Breast epithelium (tissue), 3 donors: ENCODE measurements around the gene PTPRF.

ENCODE experiments used
- CTCF ChIP-seq, 3 donors: fragments of 450-650 bp; IDR thresholded peaks; one replicate each; pipeline ENCODE4 v1.5.1; 2016 to 2017; ENCODE audit warnings: antibody characterized with exemption in 3 of 3, mild to moderate bottlenecking in 3 of 3, moderate library complexity in 3 of 3
- POLR2A ChIP-seq: fragments of 450-650 bp; IDR thresholded peaks from one replicate; pipeline ENCODE4 v1.6.1; 2016; ENCODE audit warnings: antibody characterized with exemption, mild to moderate bottlenecking, moderate library complexity
- POLR2AphosphoS5 ChIP-seq, 3 donors: sonication (generic); formaldehyde crosslinking; IDR thresholded peaks; one replicate each; pipeline ENCODE4 v1.6.1; 2017; ENCODE audit warnings: antibody characterized with exemption in 3 of 3

- TF ChIP-seq POLR2A, result no peak
- TF ChIP-seq CTCF (IDR thresholded peaks at IDR 0.05), result no peak
- no peak for TF ChIP-seq POLR2AphosphoS5 (IDR thresholded peaks at IDR 0.05)
Measured at GRCh38 chr1:43584204-43584603, 53.5 kb downstream of the PTPRF start.
